SK-N-SH (cell line): ENCODE data around the gene HHATL. TPM values are rescaled to one million over a fixed set of nuclear protein-coding genes. Genes with fewer than 3 reads are reported as not detected.

Experiments
- CTCF ChIA-PET: fragments of 300-600, 350-600 bp; formaldehyde crosslinking; extraction: SDS; loops from one replicate; lab custom pipeline; 2021; lab: Yijun Ruan, JAX
- POLR2A ChIA-PET: fragments of 350-600 bp; sonication (Branson Sonifier 250); formaldehyde crosslinking; extraction: SDS; loops from one replicate; lab custom pipeline; 2020; ENCODE audit warnings: antibody characterized with exemption, inconsistent platforms; lab: Yijun Ruan, JAX
- DNase-seq: peaks from one replicate; pipeline ENCODE4 v3.0.0; 2012
- H2AFZ ChIP-seq: fragments of 200-600 bp; sonication (generic); 2 replicates; pipeline ENCODE4 v1.8.1; 2016; ENCODE audit warnings: antibody characterized with exemption, mild to moderate bottlenecking, low read depth
- H3F3A ChIP-seq: fragments of 200-600 bp; sonication (generic); replicated peaks from 2 replicates; pipeline ENCODE3; 2016; ENCODE audit warnings: antibody characterized with exemption, mild to moderate bottlenecking; ENCODE audit not compliant: insufficient read depth
- H3K27ac ChIP-seq, 2 experiments: fragments of 200-500 bp in 1 of 2; fragments of 200-600 bp in 1 of 2; sonication (Bioruptor generic) in 1 of 2; sonication (generic), shearing (Covaris generic) in 1 of 2; 2 replicates each; pipeline versions ENCODE4 v1.5.1 to v1.6.1; 2014 to 2016; ENCODE audit warnings: low read depth in 2 of 2, inconsistent platforms in 1 of 2, low read length in 1 of 2, mild to moderate bottlenecking in 1 of 2, mixed read lengths in 1 of 2
- H3K27me3 ChIP-seq: fragments of 200-600 bp; sonication (generic), shearing (Covaris generic); 2 replicates; pipeline ENCODE4 v1.6.1; 2016; ENCODE audit warnings: mixed run types; ENCODE audit not compliant: insufficient read depth
- H3K36me3 ChIP-seq, 2 experiments: fragments of 200-500 bp in 1 of 2; fragments of 200-600 bp in 1 of 2; sonication (Bioruptor generic) in 1 of 2; sonication (generic) in 1 of 2; replicated peaks in 1 of 2; 2 replicates each; pipeline versions ENCODE3 to v1.5.1; 2014 to 2016; ENCODE audit warnings: low read length in 1 of 2, mild to moderate bottlenecking in 1 of 2; ENCODE audit not compliant: insufficient read depth in 2 of 2, control insufficient read depth in 1 of 2
- H3K4me1 ChIP-seq, 2 experiments: fragments of 200-500 bp in 1 of 2; fragments of 200-600 bp in 1 of 2; sonication (Bioruptor generic) in 1 of 2; sonication (generic), shearing (Covaris generic) in 1 of 2; 2 replicates each; pipeline versions ENCODE4 v1.5.1 to v1.6.1; 2014 to 2016; ENCODE audit warnings: low read depth in 1 of 2, low read length in 1 of 2, mixed run types in 1 of 2; ENCODE audit not compliant: insufficient read depth in 2 of 2, control insufficient read depth in 1 of 2
- H3K4me2 ChIP-seq: fragments of 200-600 bp; sonication (generic), shearing (Covaris generic); 2 replicates; pipeline ENCODE4 v1.6.1; 2017; ENCODE audit warnings: mixed run types
- H3K4me3 ChIP-seq, 2 experiments: fragments of 200-500 bp in 1 of 2; fragments of 200-600 bp in 1 of 2; sonication (Bioruptor generic) in 1 of 2; sonication (generic), shearing (Covaris generic) in 1 of 2; 2 replicates each; pipeline versions ENCODE4 v1.5.1 to v1.8.1; 2014 to 2016; ENCODE audit warnings: low read depth in 2 of 2, inconsistent platforms in 1 of 2, low read length in 1 of 2, mild to moderate bottlenecking in 1 of 2, mixed read lengths in 1 of 2, moderate library complexity in 1 of 2
- H3K79me2 ChIP-seq: fragments of 200-600 bp; sonication (generic); 2 replicates; pipeline ENCODE4 v1.8.1; 2017; ENCODE audit warnings: mild to moderate bottlenecking; ENCODE audit not compliant: insufficient read depth
- H3K9ac ChIP-seq: fragments of 200-600 bp; sonication (generic); 2 replicates; pipeline ENCODE4 v1.6.1; 2017; ENCODE audit warnings: mixed run types
- H3K9me2 ChIP-seq: fragments of 200-600 bp; sonication (generic); 2 replicates; pipeline ENCODE4 v1.6.1; 2017; ENCODE audit warnings: mixed run types
- H3K9me3 ChIP-seq: fragments of 200-600 bp; sonication (generic); 2 replicates; pipeline ENCODE4 v1.6.1; 2017; ENCODE audit warnings: mixed run types, mild to moderate bottlenecking, moderate library complexity
- H4K20me1 ChIP-seq: fragments of 200-600 bp; sonication (generic); 2 replicates; pipeline ENCODE4 v1.6.1; 2017; ENCODE audit warnings: mild to moderate bottlenecking, mixed run types; ENCODE audit not compliant: insufficient read depth
- CHD2 ChIP-seq: fragments of 150-350 bp; IDR thresholded peaks from 2 replicates; pipeline ENCODE4 v1.6.1; 2018; ENCODE audit warnings: low read length; ENCODE audit not compliant: partially characterized antibody
- ELF1 ChIP-seq: IDR thresholded peaks from 2 replicates; pipeline ENCODE4 v1.4.0; 2012
- EP300 ChIP-seq, 2 experiments: IDR thresholded peaks; 2 replicates each; pipeline versions ENCODE4 v1.4.0 to v1.6.1; 2012; ENCODE audit warnings: borderline replicate concordance in 1 of 2, low read depth in 1 of 2, low read length in 1 of 2
- EZH2phosphoT487 ChIP-seq: fragments of 200-600 bp; sonication (generic); IDR thresholded peaks from 2 replicates; pipeline ENCODE4 v1.6.1; 2017; ENCODE audit warnings: low read depth, mixed run types, mild to moderate bottlenecking, antibody characterized with exemption, moderate library complexity, borderline replicate concordance
- FOSL2 ChIP-seq: IDR thresholded peaks from 2 replicates; pipeline ENCODE4 v1.4.0; 2012; ENCODE audit warnings: low read depth, mild to moderate bottlenecking, moderate library complexity, borderline replicate concordance
- FOXJ3 ChIP-seq: sonication (generic); formaldehyde crosslinking; IDR thresholded peaks from 2 replicates; pipeline ENCODE4 v1.5.1; 2020; ENCODE audit warnings: mild to moderate bottlenecking, missing genetic modification reagents
- FOXM1 ChIP-seq: IDR thresholded peaks from 2 replicates; pipeline ENCODE4 v1.4.0; 2012; ENCODE audit warnings: low read depth, mild to moderate bottlenecking
- IRF3 ChIP-seq: fragments of 150-350 bp; IDR thresholded peaks from 2 replicates; pipeline ENCODE4 v1.6.1; 2016; ENCODE audit warnings: mild to moderate bottlenecking, low read depth, low read length
- JUND ChIP-seq: IDR thresholded peaks from 2 replicates; pipeline ENCODE4 v1.4.0; 2012
- MEF2A ChIP-seq: IDR thresholded peaks from 2 replicates; pipeline ENCODE4 v1.4.0; 2012; ENCODE audit warnings: low read depth, borderline replicate concordance
- NFIC ChIP-seq: IDR thresholded peaks from 2 replicates; pipeline ENCODE4 v1.4.0; 2012; ENCODE audit warnings: borderline replicate concordance
- NRF1 ChIP-seq: IDR thresholded peaks from 2 replicates; pipeline ENCODE4 v1.6.1; 2012; ENCODE audit warnings: low read depth, mild to moderate bottlenecking, low read length
- RAD21 ChIP-seq: IDR thresholded peaks from 2 replicates; pipeline ENCODE4 v1.6.1; 2012; ENCODE audit warnings: mild to moderate bottlenecking, low read length
- RCOR1 ChIP-seq: fragments of 150-350 bp; IDR thresholded peaks from 2 replicates; pipeline ENCODE4 v1.6.1; 2017; ENCODE audit warnings: antibody characterized with exemption, low read length
- RXRA ChIP-seq: IDR thresholded peaks from 2 replicates; pipeline ENCODE4 v1.4.0; 2012; ENCODE audit warnings: low read depth, mild to moderate bottlenecking, borderline replicate concordance
- SMC3 ChIP-seq: IDR thresholded peaks from 2 replicates; pipeline ENCODE4 v1.6.1; 2012; ENCODE audit warnings: low read depth, low read length, improper control_type of control experiment
- TAF1 ChIP-seq: IDR thresholded peaks from 2 replicates; pipeline ENCODE4 v1.6.1; 2012; ENCODE audit warnings: low read depth, mild to moderate bottlenecking, low read length, moderate library complexity, borderline replicate concordance
- TCF12 ChIP-seq: IDR thresholded peaks from 2 replicates; pipeline ENCODE4 v1.4.0; 2012
- TEAD4 ChIP-seq: IDR thresholded peaks from 2 replicates; pipeline ENCODE4 v1.4.0; 2012; ENCODE audit warnings: mild to moderate bottlenecking, borderline replicate concordance; ENCODE audit not compliant: insufficient read depth
- YY1 ChIP-seq: IDR thresholded peaks from 2 replicates; pipeline ENCODE4 v1.4.0; 2012; ENCODE audit warnings: low read depth, mild to moderate bottlenecking
- WGBS: methylation state at CpG from one replicate; pipeline ENCODE4 v1.1.6; 2017; ENCODE audit warnings: low lambda C conversion rate; 5-methylcytosine and 5-hydroxymethylcytosine counted together
- polyA plus RNA-seq, 3 experiments: library from polyadenylated mRNA; depleted of rRNA; stranded (reverse); fragments of >200 nt; gene quantifications; 2 replicates each; pipeline ENCODE4 v1.2.3, GENCODE V29; 2012

Gene HHATL
- polyA plus RNA-seq, 1 of the 3 experiments (the other 2 are of a cell fraction) = not detected

- no peak within 1 kb of the TSS for H3K27ac ChIP-seq
- H3K27me3 ChIP-seq = peaks cover 19% of the 10 kb centered on the region; the same call in 1 of the 2 replicates
- H3F3A ChIP-seq = no peaks in the 10 kb centered on the region
- H3K36me3 ChIP-seq = no peaks in the 10 kb centered on the region
- no peaks in the 10 kb centered on the region for H3K9me2 ChIP-seq
- H3K4me2 ChIP-seq = peak within 1 kb of the TSS; percentile 77
- peak within 1 kb of the TSS in 1 of 2 experiments; percentile 6; a peak in 1 of 4 replicates for H3K4me3 ChIP-seq
- no peak for TF ChIP-seq CHD2
- no peak for TF ChIP-seq FOXJ3 (CRISPR knock-in tag)
- no peak for TF ChIP-seq EP300 (IDR thresholded peaks at IDR 0.05; ENCODE audit: borderline replicate concordance in 1 of 2, low read depth in 1 of 2, low read length in 1 of 2)
- no peak for TF ChIP-seq NRF1
- TF ChIP-seq TAF1 = no peak
- no peak for TF ChIP-seq ELF1
- no peak for TF ChIP-seq NFIC
- TF ChIP-seq RCOR1 = no peak
- TF ChIP-seq IRF3 = no peak
- TF ChIP-seq FOXM1 = no peak
- TF ChIP-seq EZH2phosphoT487 = no peak
- TF ChIP-seq RXRA = no peak
- no peak for TF ChIP-seq FOSL2
- TF ChIP-seq JUND = no peak
- no peak for TF ChIP-seq TEAD4
- TF ChIP-seq TCF12 = no peak
- no peak for TF ChIP-seq SMC3
- TF ChIP-seq YY1 = no peak
- TF ChIP-seq RAD21 = no peak
- TF ChIP-seq MEF2A = no peak
- TF ChIP-seq, all 33 proteins: peak for 0
- Histone ChIP-seq H3K79me2 (no peaks in the 10 kb centered on the region), H3K9me3 (no peaks in the 10 kb centered on the region), H2AFZ (no peak within 1 kb of the TSS), H4K20me1 (no peaks in the 10 kb centered on the region), H3K9ac (no peak within 1 kb of the TSS), H3K4me1 (no peaks in the 10 kb centered on the region; a peak in 1 of 4 replicates)
- DNase-seq = no peak
- CTCF ChIA-PET = interaction anchor here (0.6 to 0.7 kb wide), 2 partner anchors 27 to 95 kb away, joined by 3 read pairs; no protein-coding TSS in a partner anchor
- POLR2A ChIA-PET = no interaction called here
- 27% methylated on average over 2 of the region's 34 CpGs for WGBS
These were observed 17.2 kb downstream of the HHATL start, which contains the start of gene KLHL40 for GRCh38 chr3:42685363-42685881. Gene KLHL40 (plus strand): TSS chr3:42685537. CDS start chr3:42685619, 82 bp downstream.
